Activated CD4-positive, alpha-beta T cell treated with anti-CD3 and anti-CD28 coated beads for 4 hours (primary cell): ENCODE results near the gene ABO.
"Not testable (repeated sequence)": the region's sequence is repeated elsewhere in the genome, so short reads cannot be mapped to it uniquely, and the experiment has no call there.

Experiments
- DNase-seq, 2 donors: peaks; one replicate each; pipeline ENCODE4 v3.0.0-alpha.2; 2020

The ABO gene

DNA sequence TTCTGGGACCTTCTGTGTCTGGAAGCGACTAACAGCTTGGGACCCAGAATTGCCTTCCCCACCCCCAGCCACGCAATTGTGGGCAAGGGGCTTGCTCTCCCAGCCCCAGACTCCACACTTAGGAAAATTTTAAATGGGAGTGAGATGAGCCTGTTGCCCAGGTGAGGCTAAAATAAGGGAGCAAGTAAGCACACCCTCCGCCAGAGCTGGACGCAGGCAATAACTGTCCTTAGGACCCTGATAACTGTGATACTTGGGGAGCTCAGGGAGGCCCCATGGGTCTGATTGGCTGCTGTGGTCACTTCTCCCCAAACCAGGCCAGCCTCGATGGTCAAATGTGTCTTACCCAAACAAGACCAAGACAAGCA is 13.3 kb downstream of the ABO start:
- no peak for DNase-seq

DNA sequence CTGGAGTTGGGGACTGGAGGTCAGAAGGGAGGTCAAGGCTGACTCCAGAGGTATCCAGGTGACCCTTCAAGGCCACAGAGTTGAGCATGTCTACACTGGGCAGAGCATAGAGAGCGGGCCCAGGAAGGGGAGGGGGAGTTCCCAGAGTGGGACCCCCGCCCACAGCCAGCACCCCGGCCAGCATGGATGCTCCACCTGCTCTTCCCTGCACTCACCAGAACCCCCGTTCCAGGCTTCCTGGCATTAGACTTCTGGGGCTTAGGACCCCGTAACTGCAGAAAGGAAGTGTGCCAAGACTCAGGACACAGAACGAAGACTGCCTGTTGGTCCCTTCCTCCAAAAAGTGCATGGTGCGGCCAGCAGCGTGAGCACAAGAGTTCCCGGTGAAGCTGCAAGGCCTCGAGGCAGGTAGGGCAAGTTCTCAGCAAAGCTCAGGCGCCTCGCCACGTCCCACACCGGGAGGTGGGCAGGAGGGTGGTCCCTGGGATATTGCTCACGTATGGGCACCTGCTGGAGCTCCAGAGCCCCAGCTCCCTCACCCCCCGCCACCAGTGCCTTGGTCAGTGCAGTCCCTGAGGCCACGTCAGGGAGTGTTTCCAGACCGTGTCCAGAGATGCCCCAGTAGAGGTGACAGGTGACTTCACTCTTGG is 13.8 kb downstream of the ABO start:
- DNase-seq: no peak

GRCh38 chr9:133260334-133261102 is 14.5 kb downstream of the ABO start:
- DNase-seq: no peak

GRCh38 chr9:133258061-133259015 is 16.7 kb downstream of the ABO start:
- no peak for DNase-seq

GRCh38 chr9:133257465-133257956 is 17.5 kb downstream of the ABO start:
- no peak for DNase-seq

DNA sequence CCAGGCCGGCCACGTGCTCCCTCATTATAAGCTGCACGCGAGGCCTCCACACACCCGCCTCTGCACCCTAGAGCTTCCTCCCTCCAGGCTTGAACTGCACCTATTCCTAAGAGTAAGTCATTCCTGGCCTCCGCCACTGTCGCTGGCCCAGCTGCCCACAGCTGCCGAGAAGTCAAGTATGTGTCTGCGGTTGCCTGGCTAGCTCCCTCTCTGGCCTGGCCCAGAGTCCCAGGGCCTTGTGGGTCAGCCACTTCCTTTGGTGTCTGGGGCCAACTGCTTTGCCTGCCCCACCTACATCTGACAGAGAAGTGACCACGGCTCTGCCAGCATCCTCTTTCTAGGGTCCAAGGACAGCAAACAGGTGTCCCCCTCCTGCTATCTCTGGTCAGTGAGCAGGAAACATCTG is 18.3 kb downstream of the ABO start:
- no peak for DNase-seq

DNA sequence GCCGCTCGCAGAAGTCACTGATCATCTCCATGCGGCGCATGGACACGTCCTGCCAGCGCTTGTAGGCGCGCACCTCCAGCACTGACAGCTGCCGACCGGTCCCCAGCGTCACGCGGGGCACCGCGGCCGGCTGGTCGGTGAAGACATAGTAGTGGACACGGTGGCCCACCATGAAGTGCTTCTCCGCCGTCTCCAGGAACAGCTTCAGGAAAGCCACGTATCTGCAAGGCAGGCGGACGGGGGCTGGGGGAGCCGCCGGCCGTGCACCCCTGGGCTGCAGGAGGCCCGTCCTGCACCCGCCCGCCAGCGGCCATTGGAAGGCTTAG is 18.9 kb downstream of the ABO start:
- no peak for DNase-seq

DNA sequence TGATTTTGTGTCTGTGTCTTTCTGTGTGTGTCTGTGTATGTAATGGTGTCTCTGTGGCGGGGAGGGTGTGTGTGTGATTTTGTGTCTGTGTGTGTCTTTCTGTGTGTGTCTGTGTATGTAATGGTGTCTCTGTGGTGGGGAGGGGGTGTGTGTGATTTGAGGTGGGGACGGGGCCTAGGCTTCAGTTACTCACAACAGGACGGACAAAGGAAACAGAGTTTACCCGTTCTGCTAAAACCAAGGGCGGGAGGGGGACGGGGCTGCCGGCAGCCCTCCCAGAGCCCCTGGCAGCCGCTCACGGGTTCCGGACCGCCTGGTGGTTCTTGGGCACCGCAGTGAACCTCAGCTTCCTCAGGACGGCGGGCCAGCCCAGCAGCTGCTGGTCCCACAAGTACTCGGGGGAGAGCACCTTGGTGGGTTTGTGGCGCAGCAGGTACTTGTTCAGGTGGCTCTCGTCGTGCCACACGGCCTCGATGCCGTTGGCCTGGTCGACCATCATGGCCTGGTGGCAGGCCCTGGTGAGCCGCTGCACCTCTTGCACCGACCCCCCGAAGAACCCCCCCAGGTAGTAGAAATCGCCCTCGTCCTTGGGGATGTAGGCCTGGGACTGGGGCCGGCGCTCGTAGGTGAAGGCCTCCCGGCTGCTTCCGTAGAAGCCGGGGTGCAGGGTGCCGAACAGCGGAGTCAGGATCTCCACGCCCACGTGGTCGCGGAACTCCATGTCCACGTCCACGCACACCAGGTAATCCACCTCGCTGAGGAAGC is 19.4 kb downstream of the ABO start:
- DNase-seq: no peak

- no peak for DNase-seq
Observed at GRCh38 chr9:133254471-133254870, 20.5 kb downstream of the ABO start.

DNA sequence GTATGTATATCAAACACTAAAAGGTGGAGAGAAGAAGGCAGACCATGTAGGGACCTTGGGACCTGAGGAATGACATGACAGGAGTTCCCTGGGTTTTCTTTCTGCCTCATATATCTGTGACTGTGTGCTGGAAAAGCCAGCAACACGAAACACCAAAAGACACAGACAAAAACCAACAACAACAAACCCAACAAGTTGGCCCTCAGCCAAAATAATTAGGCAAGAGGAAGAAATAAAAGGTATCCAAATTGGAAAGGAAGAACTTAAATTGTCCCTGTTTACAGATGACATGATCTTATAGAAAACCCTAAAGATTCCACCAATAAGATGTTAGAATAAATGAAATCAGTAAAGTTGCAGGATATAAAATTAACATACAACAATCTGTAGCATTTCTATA is 21.7 kb downstream of the ABO start:
- DNase-seq: no peak

- no peak for DNase-seq
Observed at GRCh38 chr9:133252301-133253020, 22.5 kb downstream of the ABO start.

- DNase-seq: no peak
Observed at GRCh38 chr9:133251773-133252172, 23.2 kb downstream of the ABO start.

- not testable (repeated sequence) for DNase-seq
Observed at GRCh38 chr9:133251221-133251620, 23.8 kb downstream of the ABO start.

DNA sequence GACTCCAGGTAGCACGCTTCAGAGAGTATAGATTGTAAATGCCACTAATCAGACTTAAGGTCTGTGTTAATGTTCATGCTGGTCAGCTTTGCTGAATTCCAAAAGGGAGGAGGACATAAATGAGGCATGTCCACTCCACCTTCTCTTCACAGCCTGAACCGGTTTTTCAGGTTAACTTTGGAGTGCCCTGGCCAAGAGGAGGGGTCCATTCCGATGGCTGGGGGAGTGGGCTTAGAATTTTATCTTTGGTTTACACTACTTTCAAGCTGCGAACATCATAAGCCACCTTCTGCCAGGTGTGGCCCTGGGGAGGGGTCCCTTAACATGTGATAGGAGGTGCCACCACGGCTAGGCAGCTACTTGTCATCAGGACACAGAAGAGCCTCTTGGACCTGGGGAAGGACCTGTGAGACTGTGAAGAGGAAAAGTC is 24.2 kb downstream of the ABO start:
- no peak for DNase-seq

- DNase-seq: no peak
Observed at GRCh38 chr9:133249337-133249736, 25.7 kb downstream of the ABO start.

GRCh38 chr9:133248726-133249295 is 26.2 kb downstream of the ABO start:
- DNase-seq: no peak

- DNase-seq: no peak
Observed at GRCh38 chr9:133247632-133248031, 27.4 kb downstream of the ABO start.

- no peak for DNase-seq
Observed at GRCh38 chr9:133246991-133247390, 28.0 kb downstream of the ABO start.

DNA sequence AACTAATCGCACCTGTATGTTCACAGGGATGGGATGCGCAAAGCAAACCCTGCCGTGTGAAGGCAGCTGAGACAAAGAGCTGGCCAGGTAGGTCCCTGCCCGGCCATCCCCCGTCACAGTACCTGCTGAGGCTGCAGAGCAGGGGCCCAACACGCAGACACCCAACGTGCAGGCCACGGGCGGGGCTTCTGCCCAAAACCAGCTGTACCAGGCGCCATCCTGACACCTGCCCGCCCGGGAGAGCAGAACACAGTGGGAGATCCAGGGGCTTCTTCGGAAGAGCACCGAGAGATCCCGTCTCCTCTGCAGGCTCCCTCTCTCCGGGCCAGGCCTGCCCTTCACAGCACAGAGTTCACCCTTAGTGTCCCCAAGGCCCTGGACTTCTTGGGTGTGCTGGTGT is 28.4 kb downstream of the ABO start:
- no peak for DNase-seq

DNA sequence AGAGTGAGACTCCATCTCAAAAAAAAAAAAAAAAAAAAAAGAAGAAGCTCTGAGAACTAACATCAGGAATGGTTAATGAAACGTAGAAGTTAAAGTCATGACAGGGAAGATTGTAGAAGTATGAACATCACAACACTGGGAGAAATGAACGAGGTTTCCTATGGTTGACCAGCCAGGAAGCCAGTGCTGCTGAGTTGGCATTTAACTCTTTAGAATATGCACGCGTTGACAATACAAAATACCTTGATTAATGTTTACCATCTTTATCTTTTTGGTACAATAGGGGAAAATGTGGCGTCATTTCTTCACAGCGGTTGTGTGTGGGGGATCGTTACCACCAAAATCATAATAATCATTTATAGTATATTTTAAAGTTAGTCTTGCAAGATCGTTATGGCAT is 32.0 kb downstream of the ABO start:
- no peak for DNase-seq

GRCh38 chr9:133242241-133242640 is 32.8 kb downstream of the ABO start:
- DNase-seq: no peak
